Ishikawa (cell line): ENCODE measurements around the gene PFKFB4.

ENCODE experiments used
- CEBPB ChIP-seq: IDR thresholded peaks from 2 replicates; pipeline ENCODE4 v1.6.1; 2012
- CREB1 ChIP-seq: IDR thresholded peaks from 2 replicates; pipeline ENCODE4 v1.6.1; 2012; ENCODE audit warnings: low read depth
- EGR1 ChIP-seq: IDR thresholded peaks from 2 replicates; pipeline ENCODE4 v1.6.1; 2012
- EP300 ChIP-seq: IDR thresholded peaks from 2 replicates; pipeline ENCODE4 v1.6.1; 2012; ENCODE audit warnings: borderline replicate concordance
- FOXM1 ChIP-seq: IDR thresholded peaks from 2 replicates; pipeline ENCODE4 v1.6.1; 2012; ENCODE audit warnings: low read depth, borderline replicate concordance
- NFIC ChIP-seq: IDR thresholded peaks from 2 replicates; pipeline ENCODE4 v1.6.1; 2012
- RAD21 ChIP-seq: IDR thresholded peaks from 2 replicates; pipeline ENCODE4 v1.6.1; 2012; ENCODE audit warnings: low read depth
- TAF1 ChIP-seq: IDR thresholded peaks from 2 replicates; pipeline ENCODE4 v1.6.1; 2012; ENCODE audit warnings: low read depth, mild to moderate bottlenecking
- TCF12 ChIP-seq: IDR thresholded peaks from 2 replicates; pipeline ENCODE4 v1.6.1; 2012; ENCODE audit warnings: low read depth
- TEAD4 ChIP-seq: IDR thresholded peaks from 2 replicates; pipeline ENCODE4 v1.6.1; 2012
- YY1 ChIP-seq: IDR thresholded peaks from 2 replicates; pipeline ENCODE4 v1.6.1; 2012; ENCODE audit warnings: low read depth
- ZBTB7A ChIP-seq: IDR thresholded peaks from 2 replicates; pipeline ENCODE4 v1.6.1; 2012; ENCODE audit warnings: low read depth
- TF ChIP-seq, protein P1 (sequence below): IDR thresholded peaks from 2 replicates; pipeline ENCODE4 v1.6.1; 2012
- TF ChIP-seq, protein P2 (sequence below): IDR thresholded peaks from 2 replicates; pipeline ENCODE4 v1.6.1; 2012
- TF ChIP-seq, protein P3 (sequence below): IDR thresholded peaks from 2 replicates; pipeline ENCODE4 v1.6.1; 2012; ENCODE audit warnings: low read depth, mild to moderate bottlenecking

The PFKFB4 gene

DNA sequence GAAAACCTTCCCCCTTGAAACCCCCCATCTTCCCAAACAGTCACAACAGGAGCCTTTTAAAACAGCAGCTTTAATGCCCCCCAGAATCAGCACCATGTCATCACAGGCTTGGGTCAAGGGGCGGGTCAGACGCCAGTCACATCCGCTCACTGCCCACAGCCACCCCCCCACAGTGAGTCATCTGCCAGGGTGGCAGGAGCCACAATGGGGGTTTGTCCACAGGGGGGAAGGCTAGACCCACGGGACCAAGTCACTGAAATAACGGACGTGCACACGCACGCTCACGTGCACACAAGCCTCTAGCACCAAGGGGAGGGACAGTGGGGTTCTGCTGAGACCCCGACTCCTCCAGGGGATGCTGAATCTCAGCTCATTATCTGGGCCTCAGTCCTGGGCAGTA is 7.4 kb upstream of the PFKFB4 start:
- TF ChIP-seq NFIC (no peak), CEBPB (no peak), TCF12 (peak; percentile 35; the same call in 1 of the 2 replicates), ZBTB7A (0 out of 2 replicates have a peak, but pooled peaks have one; percentile 6), RAD21 (no peak; the same call in 1 of the 2 replicates), TEAD4 (no peak), YY1 (no peak)
- TF ChIP-seq, protein P1, sequence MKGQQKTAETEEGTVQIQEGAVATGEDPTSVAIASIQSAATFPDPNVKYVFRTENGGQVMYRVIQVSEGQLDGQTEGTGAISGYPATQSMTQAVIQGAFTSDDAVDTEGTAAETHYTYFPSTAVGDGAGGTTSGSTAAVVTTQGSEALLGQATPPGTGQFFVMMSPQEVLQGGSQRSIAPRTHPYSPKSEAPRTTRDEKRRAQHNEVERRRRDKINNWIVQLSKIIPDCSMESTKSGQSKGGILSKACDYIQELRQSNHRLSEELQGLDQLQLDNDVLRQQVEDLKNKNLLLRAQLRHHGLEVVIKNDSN: no peak

DNA sequence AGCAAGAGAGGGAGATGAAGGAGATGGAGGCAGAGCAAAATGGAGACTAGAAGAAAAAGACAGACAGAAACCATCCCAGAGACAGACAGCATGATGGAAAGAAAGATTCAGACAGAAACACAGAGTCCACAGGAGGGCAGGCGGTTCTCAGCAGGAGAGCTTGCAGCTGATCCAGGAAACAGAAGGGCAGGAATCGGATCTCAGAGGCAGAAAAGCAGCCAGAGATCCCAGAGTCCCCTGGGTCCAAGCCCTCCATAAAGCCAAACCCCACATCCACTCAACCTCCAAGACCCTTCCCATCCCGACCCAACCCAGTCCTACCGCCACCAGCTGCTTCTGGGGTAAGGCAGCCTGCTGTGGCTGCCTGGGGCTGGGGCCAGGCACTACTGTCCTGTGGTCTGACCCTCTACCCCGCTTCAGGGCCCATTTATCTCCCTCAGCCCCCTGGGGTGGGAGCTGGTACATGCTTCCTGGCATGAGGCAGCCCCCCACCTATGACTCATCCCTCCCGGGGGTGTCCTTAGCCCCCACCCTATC is 6.8 kb upstream of the PFKFB4 start, which contains the start of gene UCN2:
TSS of gene UCN2 (minus strand) at position 400 of the 537 bp plus-strand sequence. CDS start 657 bp downstream, outside the sequence.
- TF ChIP-seq TEAD4: no peak
- TF ChIP-seq TCF12: no peak
- TF ChIP-seq, protein P2, sequence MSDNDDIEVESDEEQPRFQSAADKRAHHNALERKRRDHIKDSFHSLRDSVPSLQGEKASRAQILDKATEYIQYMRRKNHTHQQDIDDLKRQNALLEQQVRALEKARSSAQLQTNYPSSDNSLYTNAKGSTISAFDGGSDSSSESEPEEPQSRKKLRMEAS: no peak
- no peak for TF ChIP-seq TAF1
- no peak for TF ChIP-seq EP300
- TF ChIP-seq YY1: no peak
- TF ChIP-seq NFIC: no peak
- TF ChIP-seq CEBPB: no peak
- TF ChIP-seq EGR1: no peak
- no peak for TF ChIP-seq ZBTB7A
- TF ChIP-seq RAD21: no peak
- no peak for TF ChIP-seq CREB1
- TF ChIP-seq, protein P1: no peak
- no peak for TF ChIP-seq FOXM1
- TF ChIP-seq, protein P3, sequence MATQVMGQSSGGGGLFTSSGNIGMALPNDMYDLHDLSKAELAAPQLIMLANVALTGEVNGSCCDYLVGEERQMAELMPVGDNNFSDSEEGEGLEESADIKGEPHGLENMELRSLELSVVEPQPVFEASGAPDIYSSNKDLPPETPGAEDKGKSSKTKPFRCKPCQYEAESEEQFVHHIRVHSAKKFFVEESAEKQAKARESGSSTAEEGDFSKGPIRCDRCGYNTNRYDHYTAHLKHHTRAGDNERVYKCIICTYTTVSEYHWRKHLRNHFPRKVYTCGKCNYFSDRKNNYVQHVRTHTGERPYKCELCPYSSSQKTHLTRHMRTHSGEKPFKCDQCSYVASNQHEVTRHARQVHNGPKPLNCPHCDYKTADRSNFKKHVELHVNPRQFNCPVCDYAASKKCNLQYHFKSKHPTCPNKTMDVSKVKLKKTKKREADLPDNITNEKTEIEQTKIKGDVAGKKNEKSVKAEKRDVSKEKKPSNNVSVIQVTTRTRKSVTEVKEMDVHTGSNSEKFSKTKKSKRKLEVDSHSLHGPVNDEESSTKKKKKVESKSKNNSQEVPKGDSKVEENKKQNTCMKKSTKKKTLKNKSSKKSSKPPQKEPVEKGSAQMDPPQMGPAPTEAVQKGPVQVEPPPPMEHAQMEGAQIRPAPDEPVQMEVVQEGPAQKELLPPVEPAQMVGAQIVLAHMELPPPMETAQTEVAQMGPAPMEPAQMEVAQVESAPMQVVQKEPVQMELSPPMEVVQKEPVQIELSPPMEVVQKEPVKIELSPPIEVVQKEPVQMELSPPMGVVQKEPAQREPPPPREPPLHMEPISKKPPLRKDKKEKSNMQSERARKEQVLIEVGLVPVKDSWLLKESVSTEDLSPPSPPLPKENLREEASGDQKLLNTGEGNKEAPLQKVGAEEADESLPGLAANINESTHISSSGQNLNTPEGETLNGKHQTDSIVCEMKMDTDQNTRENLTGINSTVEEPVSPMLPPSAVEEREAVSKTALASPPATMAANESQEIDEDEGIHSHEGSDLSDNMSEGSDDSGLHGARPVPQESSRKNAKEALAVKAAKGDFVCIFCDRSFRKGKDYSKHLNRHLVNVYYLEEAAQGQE: no peak

DNA sequence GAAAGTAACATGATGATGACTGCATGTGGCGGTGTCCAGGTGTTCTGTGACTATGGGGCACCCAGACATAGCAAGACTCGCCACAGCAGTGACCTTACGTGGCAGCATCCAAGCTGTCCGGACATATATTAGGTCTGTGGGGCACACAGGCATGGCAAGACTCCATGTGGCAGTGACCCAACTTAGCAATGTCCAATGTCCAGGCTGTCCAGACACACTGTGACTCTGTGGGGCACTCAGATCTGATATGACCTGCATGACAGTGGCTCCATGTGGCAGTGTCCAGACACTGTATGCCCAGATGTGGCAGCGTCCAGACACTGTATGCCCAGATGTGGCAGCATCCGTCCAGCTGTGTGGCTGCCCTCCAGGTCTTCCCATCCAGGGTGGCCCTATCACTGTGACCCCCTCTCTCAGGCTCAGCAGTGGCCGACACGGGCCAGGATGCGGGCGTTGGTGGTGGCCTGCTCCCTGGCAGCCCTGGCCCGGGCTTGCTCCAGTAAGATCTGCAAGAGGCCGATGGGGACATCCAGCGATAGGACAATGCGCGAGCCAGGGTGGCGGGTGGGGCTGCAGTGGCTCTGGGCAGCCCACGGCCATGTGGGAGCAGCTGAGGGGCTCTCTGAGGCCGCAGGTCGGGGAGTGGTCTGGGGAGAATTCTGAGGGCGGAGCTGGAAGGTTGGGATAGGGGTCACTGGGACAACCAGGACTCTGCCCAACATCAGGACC is 5.9 kb upstream of the PFKFB4 start:
- no peak for TF ChIP-seq RAD21
- TF ChIP-seq TAF1: no peak
- TF ChIP-seq TCF12: no peak

DNA sequence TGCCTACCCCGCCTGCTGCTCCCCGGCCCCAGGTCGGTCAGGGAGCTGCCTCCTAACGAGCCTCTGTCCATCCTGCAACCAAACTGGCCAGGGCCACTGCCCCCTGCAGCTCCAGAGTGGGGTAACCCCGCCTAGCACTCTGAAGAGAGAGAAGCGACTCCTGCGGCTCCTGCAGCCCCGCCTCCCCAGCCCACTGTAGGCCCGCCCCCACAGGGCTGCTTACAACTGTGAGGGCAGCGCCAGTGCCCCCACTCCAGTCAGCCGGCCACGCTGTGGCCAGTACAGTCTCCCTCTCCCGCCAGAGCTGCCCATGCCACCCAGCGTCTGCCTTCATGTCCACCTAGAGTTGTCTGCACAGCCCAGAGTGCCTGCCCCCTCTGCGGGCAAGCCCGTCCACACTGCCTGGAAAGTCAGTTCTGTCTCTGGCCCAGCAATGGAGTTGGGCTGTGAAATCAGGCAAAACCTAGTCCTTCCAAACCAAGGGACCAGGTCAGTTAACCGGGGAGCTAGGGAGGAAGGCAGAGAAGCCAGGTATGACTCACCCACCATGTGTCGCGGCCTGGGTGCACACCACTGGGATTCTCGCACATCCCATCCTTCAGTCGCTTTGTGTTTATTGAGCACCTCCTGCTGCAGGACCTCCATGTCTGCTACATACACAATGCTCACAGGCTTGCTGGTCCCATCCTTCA is 4.6 kb upstream of the PFKFB4 start:
- TF ChIP-seq FOXM1 (no peak), EP300 (no peak), EGR1 (no peak)
- TF ChIP-seq, protein P2: 0 out of 2 replicates have a peak, but pooled peaks have one; percentile 22

DNA sequence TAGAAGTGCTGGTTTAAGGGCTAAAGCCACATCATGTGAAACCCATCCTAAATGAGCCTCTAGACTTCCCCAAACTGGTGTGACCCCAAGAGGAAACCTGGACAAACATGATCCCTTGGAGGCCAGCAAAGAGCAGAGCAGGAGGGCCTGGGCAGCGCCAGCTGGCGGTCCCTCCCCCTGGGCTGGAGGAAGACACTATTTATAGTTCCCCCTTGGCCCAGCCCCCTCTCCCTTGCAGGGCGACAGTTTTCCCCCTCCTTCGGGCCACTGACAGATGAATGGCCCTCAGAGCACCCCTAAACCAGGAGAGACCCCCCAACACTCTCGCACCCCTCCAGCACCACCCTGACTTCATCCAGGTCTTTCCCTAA is 4.0 kb upstream of the PFKFB4 start:
- TF ChIP-seq RAD21: no peak
- TF ChIP-seq CREB1: no peak
- TF ChIP-seq EP300: no peak

DNA sequence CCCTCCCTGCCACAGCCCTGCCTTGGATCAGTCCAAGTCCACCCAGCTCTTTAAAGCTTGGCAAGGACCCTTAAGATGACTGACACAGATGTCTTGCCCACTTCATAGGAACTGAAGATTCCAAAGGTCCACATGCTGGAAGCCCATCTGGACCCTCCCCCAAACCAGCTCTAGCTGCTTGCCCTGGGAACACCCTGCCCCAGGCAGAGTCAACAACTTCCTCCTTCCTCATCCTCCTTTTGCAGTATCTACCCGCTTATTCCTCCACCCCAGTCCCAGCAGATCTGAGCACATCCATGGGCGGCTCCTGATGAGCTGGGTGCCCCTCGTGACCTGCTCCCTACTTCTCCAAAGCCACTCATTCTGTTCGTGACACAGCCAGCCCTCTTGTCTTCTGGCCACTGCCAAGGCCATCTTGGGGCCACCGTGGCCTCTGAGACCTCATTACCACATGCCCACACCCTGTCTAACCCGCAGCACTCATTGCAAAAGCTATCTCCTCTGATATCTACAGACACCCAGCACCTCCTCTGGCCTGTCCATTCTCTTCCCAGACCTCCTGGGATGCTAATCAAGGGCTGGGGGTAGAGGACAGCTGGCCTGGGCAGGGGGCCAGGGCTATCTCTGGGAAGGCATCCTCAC is 2.0 kb upstream of the PFKFB4 start:
- TF ChIP-seq TEAD4 (no peak), NFIC (no peak), TAF1 (no peak)

DNA sequence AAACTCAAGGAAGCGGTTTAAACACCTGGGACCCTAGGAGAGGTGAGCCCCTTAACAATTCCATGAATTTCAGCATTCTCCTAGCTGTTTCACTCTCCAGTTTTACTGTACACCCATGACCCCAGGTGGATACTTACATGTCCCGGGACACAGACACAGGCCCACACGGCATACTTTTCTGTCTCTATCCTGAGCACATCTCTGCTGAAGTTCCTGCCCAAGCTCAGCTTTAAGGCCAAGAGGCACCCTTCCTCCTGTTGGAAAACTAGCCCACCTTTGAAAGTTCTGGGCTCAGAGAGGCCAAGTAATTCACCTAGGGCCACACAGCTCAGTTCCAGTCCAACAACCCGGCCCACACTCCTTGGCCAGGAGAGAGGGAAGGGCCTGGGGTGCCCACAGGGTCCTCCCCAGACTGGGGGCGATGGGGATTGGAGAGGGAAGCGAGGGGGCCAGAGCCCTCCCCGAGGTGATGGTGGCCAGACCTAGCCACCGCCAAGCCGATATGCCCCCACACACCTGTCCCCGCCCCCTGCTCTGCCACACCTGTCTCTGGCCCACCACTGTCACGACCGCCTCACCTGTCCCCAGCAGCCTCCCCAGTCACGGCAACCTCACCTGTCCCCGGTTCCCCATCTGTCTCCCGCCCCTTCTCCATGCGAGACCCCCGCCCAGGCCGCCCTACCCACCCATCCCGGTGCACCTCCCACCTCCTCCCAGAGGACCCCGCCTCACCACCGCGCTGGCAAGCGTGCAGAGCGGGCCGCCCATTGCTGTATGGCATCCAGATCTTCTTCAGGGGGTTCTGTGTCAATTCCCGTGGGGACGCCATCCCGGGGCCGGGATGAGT is 431 bp downstream of the PFKFB4 start:
- TF ChIP-seq ZBTB7A (peak; percentile 79), CREB1 (no peak), TCF12 (no peak)
- TF ChIP-seq, protein P2: 0 out of 2 replicates have a peak, but pooled peaks have one; percentile 21
